GM12801 (cell line): Measurements from ENCODE around the gene MORN1.

ENCODE experiments used
- TF ChIP-seq, protein P1 (sequence below): IDR thresholded peaks from one replicate; pipeline ENCODE4 v1.5.1; 2011; ENCODE audit warnings: control low read depth; ENCODE audit not compliant: insufficient read length; ENCODE audit errors: extremely low read depth

MORN1 gene

GRCh38 chr1:2297246-2298011 lies 93.9 kb downstream of the MORN1 start:
- TF ChIP-seq, protein P1, sequence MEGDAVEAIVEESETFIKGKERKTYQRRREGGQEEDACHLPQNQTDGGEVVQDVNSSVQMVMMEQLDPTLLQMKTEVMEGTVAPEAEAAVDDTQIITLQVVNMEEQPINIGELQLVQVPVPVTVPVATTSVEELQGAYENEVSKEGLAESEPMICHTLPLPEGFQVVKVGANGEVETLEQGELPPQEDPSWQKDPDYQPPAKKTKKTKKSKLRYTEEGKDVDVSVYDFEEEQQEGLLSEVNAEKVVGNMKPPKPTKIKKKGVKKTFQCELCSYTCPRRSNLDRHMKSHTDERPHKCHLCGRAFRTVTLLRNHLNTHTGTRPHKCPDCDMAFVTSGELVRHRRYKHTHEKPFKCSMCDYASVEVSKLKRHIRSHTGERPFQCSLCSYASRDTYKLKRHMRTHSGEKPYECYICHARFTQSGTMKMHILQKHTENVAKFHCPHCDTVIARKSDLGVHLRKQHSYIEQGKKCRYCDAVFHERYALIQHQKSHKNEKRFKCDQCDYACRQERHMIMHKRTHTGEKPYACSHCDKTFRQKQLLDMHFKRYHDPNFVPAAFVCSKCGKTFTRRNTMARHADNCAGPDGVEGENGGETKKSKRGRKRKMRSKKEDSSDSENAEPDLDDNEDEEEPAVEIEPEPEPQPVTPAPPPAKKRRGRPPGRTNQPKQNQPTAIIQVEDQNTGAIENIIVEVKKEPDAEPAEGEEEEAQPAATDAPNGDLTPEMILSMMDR: no peak

GRCh38 chr1:2296614-2297013 lies 94.7 kb downstream of the MORN1 start:
- TF ChIP-seq, protein P1: no peak

DNA sequence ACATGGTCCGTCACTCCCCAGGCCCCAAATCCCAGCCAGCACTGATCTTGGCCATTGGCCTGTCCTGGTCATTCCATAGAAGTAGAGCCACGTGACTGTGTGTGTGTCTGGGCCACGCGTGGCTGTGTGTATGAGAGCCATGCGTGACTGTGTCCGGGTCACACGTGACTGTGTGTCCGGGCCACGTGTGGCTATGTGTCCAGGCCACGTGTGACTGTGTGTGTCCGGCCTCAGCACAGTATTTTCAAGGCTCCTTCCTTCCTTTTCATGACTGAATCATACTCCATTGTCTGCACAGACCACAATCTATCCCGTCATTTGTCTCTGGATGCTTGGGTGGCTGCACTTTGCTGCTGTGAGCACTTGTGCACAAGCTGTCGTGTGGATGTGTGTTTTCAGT lies 95.8 kb downstream of the MORN1 start:
- TF ChIP-seq, protein P1: no peak

DNA sequence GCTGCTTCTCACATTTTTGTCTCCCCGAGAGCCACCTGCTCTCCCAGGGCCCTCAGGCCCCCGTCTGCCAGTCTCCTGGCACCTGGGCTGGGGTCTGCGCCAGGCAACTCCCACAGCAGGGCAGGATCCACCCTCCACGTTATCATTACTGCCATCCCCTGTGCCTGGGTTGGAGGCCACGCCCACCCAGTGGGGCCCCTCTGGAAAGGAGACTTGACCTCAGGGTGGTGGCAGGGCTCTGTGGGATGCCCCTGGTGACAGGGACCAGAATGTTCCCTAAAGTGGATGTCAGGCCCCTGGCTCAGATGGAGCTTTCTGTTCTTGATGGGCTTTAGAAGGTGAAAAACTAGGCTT lies 96.7 kb downstream of the MORN1 start:
- TF ChIP-seq, protein P1: no peak

DNA sequence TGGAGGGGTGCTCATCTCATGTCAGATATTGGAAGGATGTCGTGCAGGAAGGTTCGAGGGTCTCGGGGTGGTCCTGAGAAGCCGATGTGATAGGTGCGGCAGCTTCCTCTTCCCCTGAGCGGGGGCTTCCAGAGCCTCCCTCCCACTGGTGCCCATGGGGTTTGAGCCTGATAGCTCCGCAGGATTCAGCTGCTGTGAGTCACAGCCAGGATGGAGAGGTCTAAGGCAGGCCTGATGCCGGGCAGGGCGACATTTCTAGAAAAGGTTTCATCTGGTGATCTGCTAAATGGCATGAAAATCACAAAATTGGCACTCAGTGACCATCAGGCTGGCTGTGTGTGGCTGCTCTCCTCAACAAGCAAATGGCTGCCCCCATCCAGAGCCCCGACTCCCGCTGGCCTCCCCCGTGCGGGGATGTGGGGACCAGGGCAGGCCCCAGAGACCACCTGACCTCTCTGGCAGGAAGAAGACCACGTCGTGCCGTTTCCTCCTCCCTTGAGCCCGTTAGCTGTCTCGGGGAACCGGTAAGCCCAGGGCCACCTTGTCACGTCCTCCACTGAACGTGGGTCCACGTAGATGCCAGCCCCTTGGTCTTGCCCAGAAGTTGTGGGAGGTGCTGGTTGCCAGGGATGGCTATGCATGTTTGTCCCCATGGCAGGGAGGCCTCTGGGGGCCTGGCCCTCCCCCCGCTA lies 97.2 kb downstream of the MORN1 start:
- TF ChIP-seq, protein P1: no peak

- TF ChIP-seq, protein P1: no peak
Measured at GRCh38 chr1:2292725-2293450, 98.5 kb downstream of the MORN1 start.

DNA sequence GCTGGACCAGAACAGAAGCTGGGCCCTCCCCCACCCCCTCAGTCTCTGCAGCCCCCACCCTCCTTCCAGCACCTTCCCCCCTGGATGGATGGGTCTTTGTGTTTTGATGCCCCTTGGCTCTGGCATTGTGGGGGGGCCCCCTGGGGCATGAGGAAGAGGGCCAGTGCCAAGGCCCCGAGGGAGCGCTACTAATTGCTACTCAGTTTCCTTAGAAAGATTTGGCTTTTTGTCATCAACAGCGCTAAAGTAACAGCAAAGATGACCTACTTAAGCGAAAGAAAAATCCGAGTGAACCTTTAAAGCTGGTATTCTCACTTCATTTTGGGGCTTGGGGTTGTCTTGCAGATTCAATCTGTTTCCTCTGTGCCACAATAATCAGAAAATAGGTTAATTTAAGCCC lies 99.8 kb downstream of the MORN1 start:
- TF ChIP-seq, protein P1: no peak
